Stimulated activated CD4-positive, alpha-beta T cell treated with anti-CD3 and anti-CD28 coated beads, Interleukin-1b, Interleukin-23, amount 100 ng/mL, for 1 hour (primary cell): ENCODE results near the gene PTPRJ.
"Not testable (repeated sequence)": the region's sequence is repeated elsewhere in the genome, so short reads cannot be mapped to it uniquely, and the experiment has no call there.

Experiments used
- DNase-seq, 2 donors: peaks; one replicate each; pipeline ENCODE4 v3.0.0-alpha.2; 2020; ENCODE audit warnings: low read depth in 2 of 2

Gene PTPRJ

GRCh38 chr11:48018528-48019216 lies 38.3 kb downstream of the PTPRJ start:
- no peak for DNase-seq

- no peak for DNase-seq
Measured at GRCh38 chr11:48019217-48019584, 38.8 kb downstream of the PTPRJ start.

- no peak for DNase-seq
Measured at GRCh38 chr11:48019595-48019994, 39.2 kb downstream of the PTPRJ start.

GRCh38 chr11:48020092-48020755 lies 39.9 kb downstream of the PTPRJ start:
- DNase-seq = no peak

GRCh38 chr11:48021201-48021820 lies 41.0 kb downstream of the PTPRJ start:
- DNase-seq = not testable (repeated sequence)

- DNase-seq = no peak
Measured at GRCh38 chr11:48022445-48022844, 42.1 kb downstream of the PTPRJ start.

- DNase-seq = not testable (repeated sequence)
Measured at GRCh38 chr11:48023608-48024007, 43.2 kb downstream of the PTPRJ start.

GRCh38 chr11:48024635-48025071 lies 44.3 kb downstream of the PTPRJ start:
- DNase-seq = no peak

GRCh38 chr11:48025293-48025983 lies 45.1 kb downstream of the PTPRJ start:
- no peak for DNase-seq

- DNase-seq = no peak
Measured at GRCh38 chr11:48025984-48026340, 45.6 kb downstream of the PTPRJ start.

- DNase-seq = no peak
Measured at GRCh38 chr11:48028914-48029680, 48.7 kb downstream of the PTPRJ start.

- no peak for DNase-seq
Measured at GRCh38 chr11:48029681-48030290, 49.4 kb downstream of the PTPRJ start.

- DNase-seq = no peak
Measured at GRCh38 chr11:48031602-48032001, 51.2 kb downstream of the PTPRJ start.

- DNase-seq = no peak
Measured at GRCh38 chr11:48032721-48033120, 52.4 kb downstream of the PTPRJ start.

- no peak for DNase-seq
Measured at GRCh38 chr11:48033918-48034341, 53.6 kb downstream of the PTPRJ start.

GRCh38 chr11:48034926-48035871 lies 54.8 kb downstream of the PTPRJ start:
- no peak for DNase-seq

GRCh38 chr11:48036011-48036410 lies 55.7 kb downstream of the PTPRJ start:
- DNase-seq = no peak

- DNase-seq = no peak
Measured at GRCh38 chr11:48036466-48036865, 56.1 kb downstream of the PTPRJ start.

GRCh38 chr11:48037709-48038468 lies 57.5 kb downstream of the PTPRJ start:
- no peak for DNase-seq
